ENCODE measurements around the gene SFPQ. TPM values are rescaled to one million over a fixed set of nuclear protein-coding genes. Genes with fewer than 3 reads are reported as not detected.

Gene SFPQ
- total RNA-seq, 1 experiment from 2014 or later = 573 TPM

- no peak for TF ChIP-seq CTCF (conservative IDR thresholded peaks at IDR 0.05)
- Histone ChIP-seq H3K4me1 (ENCODE audit: insufficient read depth, low read length) (peaks cover 3% of the 10 kb centered on the region; the same call in 1 of the 2 replicates), H3K79me2 (ENCODE audit: insufficient read depth, low read length) (no peaks in the 10 kb centered on the region), H4K8ac (replicated peaks; ENCODE audit: insufficient read length, low read depth, low read length) (no peak overlapping the region), H2BK20ac (ENCODE audit: low read depth, low read length, poor library complexity, severe bottlenecking) (no peak overlapping the region), H3K4ac (ENCODE audit: low read depth, low read length) (no peak overlapping the region), H3K27ac (ENCODE audit: insufficient read length, low read depth, low read length) (no peak overlapping the region), H3K27me3 (ENCODE audit: insufficient read depth, low read length) (no peaks in the 10 kb centered on the region), H3T11ph (ENCODE audit: low read length) (no peak overlapping the region), H2BK12ac (ENCODE audit: insufficient read length, low read depth, low read length) (no peak overlapping the region), H2BK15ac (ENCODE audit: low read depth, low read length) (no peak overlapping the region), H3K18ac (ENCODE audit: insufficient read length, low read depth, low read length) (no peak overlapping the region), H3K4me2 (ENCODE audit: insufficient read depth, insufficient read length, low read length) (no peak overlapping the region), H3K23ac (ENCODE audit: insufficient read length, low read depth, low read length) (no peak overlapping the region), H2AFZ (ENCODE audit: low read length) (no peak overlapping the region), H2BK5ac (ENCODE audit: insufficient read length, low read length) (no peak overlapping the region), H3K56ac (ENCODE audit: insufficient read length, low read depth, low read length) (no peak overlapping the region), H2AK5ac (ENCODE audit: insufficient read length, low read length) (no peak overlapping the region), H3K23me2 (ENCODE audit: insufficient read length, low read depth, low read length, poor library complexity, severe bottlenecking) (no peaks in the 10 kb centered on the region), H4K20me1 (ENCODE audit: control insufficient read depth, insufficient read depth, insufficient read length) (no peaks in the 10 kb centered on the region), H3K79me1 (ENCODE audit: insufficient read depth, low read depth, low read length, poor library complexity, severe bottlenecking) (no peaks in the 10 kb centered on the region), H3K9ac (ENCODE audit: extremely low read depth, insufficient read length, low read length) (no peak overlapping the region), H4K5ac (ENCODE audit: insufficient read length, low read depth, low read length) (no peak overlapping the region), H4K91ac (ENCODE audit: insufficient read length, low read depth, low read length) (no peak overlapping the region), H2BK120ac (ENCODE audit: low read depth, low read length, poor library complexity, severe bottlenecking) (no peak overlapping the region), H3K14ac (ENCODE audit: insufficient read depth, low read length) (no peak overlapping the region), H3K9me3 (ENCODE audit: control insufficient read depth, low read depth, low read length) (no peaks in the 10 kb centered on the region)
- Mint-ChIP-seq H3K27ac (no peak overlapping the region), H3K4me1 (peaks cover 12 to 14% of the 10 kb centered on the region in 2 experiments), H3K36me3 (ENCODE audit: insufficient read depth in 1 of 3, low read depth in 3 of 3) (no peaks in the 10 kb centered on the region), H3K4me3 (no peak overlapping the region), H3K27me3 (ENCODE audit: low read depth) (no peaks in the 10 kb centered on the region), H3K9me3 (no peaks in the 10 kb centered on the region)
- no peak for DNase-seq
- WGBS (ENCODE audit: extremely low coverage, insufficient read length, low lambda C conversion rate) = no CpG with 5 or more reads among the region's 2 CpGs
These were observed 33.6 kb upstream of the SFPQ start for GRCh38 chr1:35226546-35226945.

Data from H9 (cell line).